Cerebellar nuclear complex (tissue), 1 donor: ENCODE results near the gene BATF2.
A peak's percentile ranks its signal among the peaks of the same experiment; 100 is the strongest.
"Not testable (repeated sequence)": the region's sequence is repeated elsewhere in the genome, so short reads cannot be mapped to it uniquely, and the experiment has no call there.

Source experiments
- DNase-seq, 2 experiments: peaks; one replicate each; lab custom pipeline; 2025; lab: John Stamatoyannopoulos, UW

BATF2 gene

DNA sequence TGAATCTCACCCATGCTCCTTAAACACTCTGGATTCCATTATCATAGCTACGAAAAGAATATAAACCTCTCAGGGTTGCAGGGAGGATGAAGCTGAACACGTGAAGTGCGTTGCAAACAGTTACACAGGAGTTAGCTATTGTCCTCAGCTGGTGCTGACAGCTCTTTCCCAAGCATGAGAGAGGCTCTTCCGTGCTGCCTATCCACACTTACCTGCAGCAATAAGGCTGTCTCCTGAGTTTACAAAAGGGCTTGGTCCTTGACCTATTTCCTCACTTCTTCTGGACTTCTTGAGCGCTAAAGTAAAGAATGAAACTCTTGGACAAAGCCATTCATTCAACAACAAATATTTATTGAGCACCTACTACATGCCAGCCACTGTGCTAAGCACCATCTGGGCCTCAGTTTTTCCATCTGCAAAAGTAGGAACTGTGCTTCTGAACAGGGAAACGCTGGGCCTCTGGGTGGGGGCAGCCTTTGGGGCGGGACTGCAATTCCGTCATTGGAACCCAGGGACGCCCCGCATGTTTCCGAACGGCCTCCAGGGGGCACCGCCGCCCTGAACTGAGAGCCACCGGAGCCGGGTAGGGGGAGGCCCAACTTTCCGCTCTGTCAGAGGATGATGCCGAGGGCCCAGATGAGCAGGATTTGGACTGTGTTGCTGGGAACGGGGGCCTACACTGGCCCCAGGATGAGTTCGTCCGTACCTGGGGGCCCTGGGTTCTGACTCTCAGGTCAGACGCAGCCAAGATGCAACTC, 16.5 kb upstream of the BATF2 start:
- DNase-seq = peak in 1 of 2 experiments; percentile 30

GRCh38 chr11:65008873-65009272, 12.1 kb upstream of the BATF2 start:
- no peak for DNase-seq

DNA sequence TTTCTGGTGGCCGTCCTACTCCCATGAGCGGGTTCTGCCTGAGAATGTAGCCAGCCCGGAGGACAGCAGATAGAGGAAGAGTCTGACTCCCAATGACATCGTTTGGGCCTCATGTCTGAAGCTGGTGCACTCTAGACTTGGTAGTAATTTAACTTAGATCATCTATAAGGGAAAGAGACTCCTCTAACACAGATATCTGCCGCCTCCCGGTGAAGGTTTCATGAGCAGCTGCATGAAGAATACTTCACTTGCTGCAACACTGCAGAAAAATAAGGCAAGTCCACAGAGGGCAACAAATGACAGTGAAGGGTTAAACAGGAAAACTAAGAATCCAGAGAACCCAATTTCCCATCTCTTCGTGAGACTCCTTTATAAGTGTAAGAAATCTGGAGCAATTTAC, 11.2 kb upstream of the BATF2 start:
- no peak for DNase-seq

GRCh38 chr11:65003968-65004367, 7.2 kb upstream of the BATF2 start:
- not testable (repeated sequence) for DNase-seq

GRCh38 chr11:65003282-65003681, 6.5 kb upstream of the BATF2 start:
- DNase-seq = no peak

DNA sequence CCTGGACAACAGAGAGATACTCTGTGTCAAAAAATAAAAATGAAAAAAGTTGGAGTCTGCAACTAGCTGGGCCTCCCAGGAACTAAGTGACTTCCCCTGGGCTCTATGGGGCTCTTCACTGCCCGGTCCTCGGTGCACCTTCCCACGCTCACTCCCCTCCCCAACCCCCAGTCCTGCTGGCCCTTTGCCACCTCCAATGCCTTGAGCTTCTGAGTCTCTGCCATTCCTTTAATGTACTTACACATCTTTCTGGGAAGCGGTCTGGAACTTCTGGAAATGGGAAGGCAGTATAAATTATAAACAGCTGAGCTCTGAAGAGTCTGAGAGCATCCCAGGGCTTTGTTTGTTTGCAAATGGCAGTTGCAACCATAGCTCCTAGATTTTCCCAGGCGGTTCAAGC, 5.9 kb upstream of the BATF2 start:
- DNase-seq = no peak

DNA sequence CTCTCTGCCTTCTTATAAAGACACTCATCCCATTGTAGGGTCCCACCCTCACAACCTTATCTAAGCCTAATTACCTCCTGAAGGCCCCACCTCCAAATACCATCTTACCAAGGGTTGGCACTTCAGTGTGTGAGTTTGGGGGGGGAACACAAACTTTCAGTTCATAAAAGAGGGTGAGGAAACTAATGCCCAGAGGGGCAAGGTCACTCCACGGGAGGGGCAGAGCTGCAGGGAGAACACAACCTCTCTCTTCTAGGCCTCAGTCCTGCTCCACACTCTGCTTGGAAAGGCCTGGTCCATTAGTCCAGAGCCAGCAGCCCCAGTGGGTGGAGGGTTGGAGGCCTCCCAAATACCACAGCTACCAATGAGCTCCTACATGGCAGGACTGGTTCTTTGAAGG, 2.7 kb upstream of the BATF2 start:
- no peak for DNase-seq

GRCh38 chr11:64998690-64999431, 2.1 kb upstream of the BATF2 start:
- DNase-seq = no peak

GRCh38 chr11:64998141-64998540, 1.4 kb upstream of the BATF2 start:
- no peak for DNase-seq

- DNase-seq = no peak
Observed at GRCh38 chr11:64996327-64996709, 453 bp downstream of the BATF2 start.

DNA sequence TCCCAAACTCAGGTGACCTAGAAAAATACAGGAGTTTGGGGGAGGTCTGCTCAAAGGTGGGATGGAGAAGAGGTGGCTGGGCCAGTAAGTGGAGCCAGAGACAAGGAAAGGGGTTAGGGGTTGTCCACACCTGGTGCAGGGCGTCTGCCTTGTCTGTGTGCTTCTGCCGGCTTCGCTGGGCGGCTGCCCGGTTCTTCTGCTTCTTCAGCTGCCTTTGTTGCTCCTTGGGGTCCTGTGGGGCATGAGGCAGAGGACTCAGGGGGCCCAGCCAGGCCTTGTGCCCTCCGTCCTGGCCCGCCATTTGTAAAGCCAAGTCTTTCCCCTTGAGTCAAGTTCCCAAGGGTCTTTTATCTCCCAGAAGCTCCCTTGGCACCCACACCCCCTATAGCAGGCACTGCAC, 2.5 kb downstream of the BATF2 start:
- no peak for DNase-seq

DNA sequence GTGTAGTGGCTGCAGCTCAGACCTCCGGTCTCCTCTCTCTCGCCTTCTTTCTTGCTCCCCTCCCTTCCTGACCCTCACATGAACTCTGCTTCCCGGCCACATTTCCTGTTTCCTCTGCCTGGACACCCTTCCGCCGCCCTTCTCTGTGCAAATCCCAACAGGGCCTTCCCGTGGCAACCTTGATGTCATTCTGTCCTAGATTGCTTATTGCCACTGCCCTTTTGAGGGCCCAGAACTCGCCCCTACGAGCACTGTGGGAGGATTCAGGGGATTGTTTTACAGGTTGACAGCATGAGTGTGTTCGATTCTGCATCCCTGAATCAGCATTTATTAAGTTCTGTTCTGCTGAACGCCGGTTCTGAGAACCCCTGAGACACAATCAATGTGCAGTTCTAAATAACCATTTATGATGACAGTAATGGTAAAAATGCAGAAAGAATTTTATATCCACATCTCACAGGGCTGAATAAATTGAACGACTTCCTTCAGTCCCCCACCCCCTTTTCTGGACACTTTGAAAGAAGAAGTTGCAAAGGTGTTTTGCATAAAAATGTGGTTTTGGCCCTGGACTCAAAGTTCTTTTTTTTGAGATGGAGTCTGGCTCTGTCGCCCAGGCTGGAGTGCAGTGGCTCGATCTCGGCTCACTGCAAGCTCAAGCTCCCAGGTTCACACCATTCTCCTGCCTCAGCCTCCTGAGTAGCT, 6.4 kb downstream of the BATF2 start:
- DNase-seq = no peak

DNA sequence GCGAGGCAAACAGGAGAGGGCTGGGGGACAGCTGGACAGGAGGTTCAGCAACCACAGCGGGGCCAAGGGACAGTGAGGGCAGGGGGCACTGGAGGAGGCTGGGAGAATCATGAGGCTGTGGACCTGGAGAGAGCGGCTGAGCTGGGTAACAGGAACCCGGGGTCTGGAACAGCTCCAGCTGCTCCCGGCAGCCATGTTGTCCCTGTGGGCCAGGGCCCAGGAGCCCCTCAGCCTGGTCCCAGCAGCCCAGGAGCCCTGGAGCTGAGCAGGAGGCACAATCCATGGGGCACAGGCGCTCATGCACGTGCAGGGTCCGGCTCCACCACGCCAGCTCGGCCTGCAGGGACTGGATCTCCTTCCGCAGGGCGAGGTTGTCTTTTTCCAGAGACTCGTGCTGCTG, 7.4 kb downstream of the BATF2 start:
- no peak for DNase-seq

- DNase-seq = no peak
Observed at GRCh38 chr11:64987998-64988854, 8.5 kb downstream of the BATF2 start.

- DNase-seq = not testable (repeated sequence)
Observed at GRCh38 chr11:64983339-64983738, 13.4 kb downstream of the BATF2 start.

DNA sequence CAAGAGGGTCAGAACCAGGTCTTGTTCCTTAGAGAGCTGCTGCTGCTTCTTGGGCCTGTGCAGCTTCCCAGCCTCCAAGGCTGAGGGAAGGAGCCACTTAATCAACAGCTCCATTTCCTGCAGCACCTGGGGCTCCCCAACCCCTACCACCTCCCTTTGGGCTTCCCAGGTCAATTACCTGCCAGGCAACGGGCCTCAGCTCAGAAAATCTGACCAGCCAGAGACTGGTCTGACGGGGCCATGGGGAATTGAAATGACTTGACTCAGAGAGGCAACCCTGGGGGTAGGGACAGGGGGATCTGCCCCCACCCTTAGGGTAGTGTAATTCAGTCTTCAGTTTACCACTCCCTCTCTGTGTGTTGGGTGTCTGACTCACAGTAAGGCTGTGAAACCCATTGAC, 20.1 kb downstream of the BATF2 start:
- DNase-seq = no peak

GRCh38 chr11:64974124-64974523, 22.6 kb downstream of the BATF2 start:
- no peak for DNase-seq

DNA sequence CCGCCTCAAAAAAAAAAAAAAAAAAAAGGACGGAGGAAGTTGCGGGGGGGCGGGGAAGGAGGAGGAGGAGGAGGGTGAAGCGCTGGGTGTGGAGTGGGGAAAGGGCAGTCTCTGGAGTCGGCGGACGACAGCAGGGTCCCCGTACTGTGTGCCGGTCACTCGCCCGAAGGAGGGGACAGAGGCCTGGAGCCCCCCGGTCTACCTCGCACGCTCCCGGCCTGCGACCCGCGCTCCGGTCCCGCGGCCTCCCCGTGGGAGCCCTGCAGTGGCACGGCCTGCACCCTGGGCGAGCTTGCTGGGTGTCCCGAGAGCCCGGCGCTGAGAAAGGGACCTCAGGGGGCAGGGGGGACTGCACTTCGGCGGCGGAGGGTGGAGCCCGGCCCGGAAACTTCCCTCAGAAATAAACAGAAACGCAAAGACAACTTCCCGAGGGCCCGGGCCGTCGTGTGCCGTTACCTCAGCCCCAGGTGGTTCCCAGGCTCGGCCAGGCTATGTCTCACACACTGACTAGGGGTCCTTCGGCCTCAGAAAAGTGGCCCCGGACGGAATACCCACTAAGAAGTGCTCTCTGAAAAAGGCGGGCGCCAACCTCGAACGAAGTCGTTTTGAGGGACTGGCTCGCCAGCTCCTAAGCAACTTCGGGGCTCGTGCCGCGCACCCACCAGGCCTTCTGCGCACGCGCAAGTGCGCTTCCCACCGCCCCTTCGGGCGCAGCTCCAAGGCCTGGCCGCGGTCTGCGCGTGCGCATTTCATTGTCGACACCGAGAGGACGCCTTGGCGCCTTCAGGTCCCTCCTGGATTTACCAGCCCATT, 25.1 kb downstream of the BATF2 start, which contains the start of gene MAJIN:
TSS of gene MAJIN (minus strand) at position 688 of the 813 bp plus-strand sequence. CDS start 12,703 bp downstream, outside the sequence.
- DNase-seq = peak in 1 of 2 experiments; percentile 43

DNA sequence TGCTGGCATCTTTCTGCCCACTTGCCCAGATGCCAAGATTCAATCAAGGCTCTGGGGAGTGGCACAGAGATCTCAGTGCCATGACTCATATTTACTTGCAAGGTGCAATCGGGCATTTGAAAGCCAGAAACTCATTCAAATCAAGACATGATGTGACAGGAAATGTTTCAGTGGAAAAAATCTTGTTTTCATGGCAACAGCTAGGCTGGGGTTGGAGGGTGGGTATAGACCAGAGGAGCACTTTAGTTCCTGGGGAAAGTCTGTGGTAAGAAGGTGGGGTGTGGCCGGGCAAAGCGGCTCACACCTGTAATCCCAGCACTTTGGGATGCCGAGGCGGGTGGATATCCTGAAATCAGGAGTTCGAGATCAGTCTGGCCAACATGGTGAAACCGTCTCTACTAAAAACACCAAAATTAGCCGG, 26.0 kb downstream of the BATF2 start:
- no peak for DNase-seq

DNA sequence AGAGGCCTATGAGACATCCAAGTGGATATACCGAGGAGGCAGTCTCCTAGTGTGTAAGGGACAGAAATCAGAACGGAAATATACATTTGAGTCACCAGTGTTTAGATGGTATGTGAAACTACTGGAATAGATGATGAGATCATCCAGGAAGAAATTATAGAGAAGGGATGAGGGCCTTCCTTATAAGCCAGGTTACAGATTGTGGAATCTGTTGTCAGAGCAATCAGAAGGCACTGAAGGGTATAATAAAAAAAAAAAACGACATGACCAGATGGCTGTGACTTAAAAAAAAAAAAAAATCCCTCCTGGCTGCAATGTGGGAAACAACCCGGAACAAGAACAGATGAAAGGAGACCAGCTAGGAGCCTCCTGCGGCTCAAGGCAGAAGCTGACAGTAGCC, 27.6 kb downstream of the BATF2 start:
- peak in 1 of 2 experiments; percentile 73 for DNase-seq

DNA sequence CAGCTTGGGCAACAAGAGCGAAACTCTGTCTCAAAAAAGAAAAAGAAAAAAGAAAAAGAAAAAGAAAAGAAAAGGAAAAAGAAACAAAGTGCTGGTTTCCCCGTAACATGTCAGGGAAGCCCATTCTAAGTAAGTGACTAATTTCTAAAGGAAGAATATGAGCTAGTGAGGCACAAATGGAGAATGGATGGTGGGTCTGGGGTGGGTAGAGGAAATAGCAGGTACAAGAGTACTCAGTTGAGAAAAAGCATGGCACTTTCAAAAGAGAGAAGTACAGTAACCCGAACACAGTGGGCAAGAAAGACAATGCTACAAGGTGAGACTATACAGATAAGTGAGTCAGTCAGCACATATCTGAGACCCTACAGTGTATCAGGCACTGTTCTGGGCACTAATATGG, 29.4 kb downstream of the BATF2 start:
- no peak for DNase-seq
